HG03108 (cell line): Measurements from ENCODE around the gene SPATS2.

Source experiments
- ATAC-seq: cut with Tn5 transposase; IDR thresholded peaks from one replicate; pipeline ENCODE4 v1.9.1; 2021; ENCODE audit warnings: moderate library complexity; ENCODE audit not compliant: unreplicated experiment

Gene SPATS2

DNA sequence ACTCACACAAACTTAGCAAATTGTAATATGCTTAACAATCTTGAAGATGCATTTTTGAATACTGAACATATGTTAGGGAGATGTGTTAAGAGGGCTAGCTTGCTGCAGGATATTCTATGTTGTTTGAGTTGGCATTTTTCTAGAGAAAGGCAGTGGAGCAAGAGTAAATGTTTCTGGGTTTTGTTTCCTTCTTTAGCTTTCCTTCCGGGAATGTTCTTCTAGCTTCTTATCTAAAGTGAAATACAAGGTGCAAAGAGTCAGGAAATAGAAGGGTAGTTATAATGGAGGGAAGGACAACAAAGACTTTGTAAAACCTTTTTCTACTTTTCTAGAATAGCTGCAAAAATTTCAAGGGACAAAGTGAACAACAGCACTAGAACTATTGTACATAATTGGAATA lies 94.0 kb downstream of the SPATS2 start:
- ATAC-seq = no peak

- ATAC-seq = no peak
Measured at GRCh38 chr12:49462083-49462744, 95.0 kb downstream of the SPATS2 start.

DNA sequence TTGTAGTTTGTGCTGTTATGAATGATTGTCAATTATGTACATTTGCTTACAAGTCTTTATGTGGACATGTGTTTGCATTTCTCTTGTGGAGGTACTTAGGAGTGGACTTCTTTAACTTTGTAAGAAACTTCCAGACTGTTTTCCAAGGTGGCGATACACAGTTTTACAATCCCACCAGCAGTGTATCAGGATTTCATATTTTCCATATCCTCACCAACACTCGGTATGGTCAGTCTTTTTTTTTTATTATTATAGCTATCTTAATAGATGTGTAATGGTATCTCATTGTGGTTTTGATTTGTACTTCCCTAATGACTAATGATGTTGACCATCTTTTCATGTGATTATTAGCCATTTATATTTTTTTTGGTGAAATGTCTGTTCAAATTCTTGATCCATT lies 97.9 kb downstream of the SPATS2 start:
- ATAC-seq = no peak

DNA sequence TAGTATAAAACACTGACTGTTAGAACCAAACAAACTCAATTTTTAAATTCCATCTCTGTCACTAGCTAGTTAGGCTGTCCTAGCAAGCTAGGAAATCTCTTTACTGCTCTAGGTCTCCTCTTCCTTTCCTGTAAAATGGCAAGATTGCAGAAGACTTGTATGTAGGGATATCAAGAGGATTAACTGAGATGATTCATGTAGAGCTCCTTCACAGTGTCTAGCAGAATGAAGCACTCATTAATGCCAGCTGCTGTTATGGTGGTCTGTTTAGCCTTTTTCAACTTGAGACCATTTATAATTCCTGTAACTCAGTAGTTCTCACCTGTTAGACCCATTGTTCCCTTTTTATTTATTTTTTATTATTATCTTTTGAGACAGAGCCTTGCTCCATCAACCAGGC lies 103.7 kb downstream of the SPATS2 start:
- no peak for ATAC-seq

GRCh38 chr12:49471557-49471956 lies 104.3 kb downstream of the SPATS2 start:
- ATAC-seq = peak; percentile 77

GRCh38 chr12:49476091-49476490 lies 108.8 kb downstream of the SPATS2 start:
- ATAC-seq = no peak

- no peak for ATAC-seq
Measured at GRCh38 chr12:49478949-49479664, 111.8 kb downstream of the SPATS2 start.

GRCh38 chr12:49482095-49483051 lies 115.1 kb downstream of the SPATS2 start:
- ATAC-seq = no peak

DNA sequence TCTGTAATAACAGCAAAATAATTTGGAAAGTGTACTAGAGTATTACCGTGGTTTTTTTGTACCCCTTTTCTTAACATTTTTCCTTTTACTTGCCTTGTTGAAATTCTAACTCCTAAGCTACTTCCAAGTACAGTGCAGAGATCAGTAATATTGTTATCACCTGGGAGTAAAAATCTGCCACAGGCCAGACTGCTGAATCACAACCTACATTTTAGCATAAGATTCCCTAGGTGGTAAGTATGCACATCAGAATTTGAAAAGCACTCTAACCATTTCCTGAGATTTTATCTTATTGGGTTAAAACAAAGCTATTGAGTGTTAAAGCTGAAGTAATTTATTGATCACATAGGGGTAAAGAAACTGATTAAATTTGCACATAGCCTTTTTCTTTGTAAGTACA lies 116.4 kb downstream of the SPATS2 start:
- ATAC-seq = no peak

GRCh38 chr12:49487605-49488004 lies 120.3 kb downstream of the SPATS2 start:
- no peak for ATAC-seq

DNA sequence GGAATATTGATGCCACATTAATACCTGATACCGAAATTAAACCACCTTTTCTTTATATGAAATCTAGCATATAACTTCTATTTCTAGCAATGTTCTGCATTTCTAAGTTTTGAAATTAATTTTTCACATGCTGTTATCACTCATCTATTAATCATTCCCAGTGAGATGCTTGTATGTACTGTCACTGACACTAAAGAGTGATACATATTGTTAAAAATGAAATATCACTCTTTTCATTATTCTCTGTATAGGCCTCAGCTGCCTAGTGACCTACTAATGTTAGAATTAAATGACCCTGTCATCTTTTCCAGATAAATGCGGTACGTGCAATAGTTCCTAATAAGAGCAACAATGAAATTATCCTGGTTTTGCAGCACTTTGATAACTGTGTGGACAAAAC lies 121.9 kb downstream of the SPATS2 start:
- ATAC-seq = no peak

DNA sequence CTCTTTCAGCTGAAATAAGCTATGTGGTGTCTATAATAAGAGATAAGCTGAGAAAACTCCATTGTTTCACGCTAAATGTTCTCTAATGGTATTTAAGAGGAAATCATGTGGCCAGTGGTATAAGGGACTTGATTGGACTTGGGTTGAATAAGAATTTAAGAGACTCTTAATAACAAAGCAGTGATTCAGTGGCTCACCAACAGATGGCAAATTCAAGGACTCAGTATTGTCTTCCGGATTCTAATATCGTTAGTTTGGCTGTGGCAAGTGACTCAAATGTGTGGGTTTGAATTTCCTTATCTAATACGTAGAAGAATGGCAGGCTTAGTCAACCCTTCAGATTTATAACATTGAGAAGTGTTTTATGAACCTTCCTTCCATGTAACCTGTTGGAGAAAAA lies 122.5 kb downstream of the SPATS2 start:
- ATAC-seq = no peak

DNA sequence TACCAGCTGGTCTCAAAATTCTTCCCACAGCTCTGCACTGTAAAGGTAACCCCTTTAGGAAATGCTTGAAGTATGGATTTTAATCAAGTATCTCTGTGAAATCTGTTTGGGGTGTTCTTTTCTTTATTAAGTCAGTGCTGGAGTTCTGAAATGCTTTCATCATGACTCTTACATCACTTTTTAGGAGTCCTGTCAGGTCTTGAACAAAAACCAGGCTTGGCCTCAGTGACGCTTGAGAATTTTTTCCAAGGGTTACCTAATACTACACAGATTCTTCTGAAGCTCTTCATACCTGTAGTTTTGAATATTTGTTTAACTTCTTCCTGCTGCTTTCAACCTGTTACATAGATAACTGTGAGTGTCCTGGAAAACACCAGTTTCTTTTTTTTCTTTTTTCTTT lies 124.6 kb downstream of the SPATS2 start:
- no peak for ATAC-seq

DNA sequence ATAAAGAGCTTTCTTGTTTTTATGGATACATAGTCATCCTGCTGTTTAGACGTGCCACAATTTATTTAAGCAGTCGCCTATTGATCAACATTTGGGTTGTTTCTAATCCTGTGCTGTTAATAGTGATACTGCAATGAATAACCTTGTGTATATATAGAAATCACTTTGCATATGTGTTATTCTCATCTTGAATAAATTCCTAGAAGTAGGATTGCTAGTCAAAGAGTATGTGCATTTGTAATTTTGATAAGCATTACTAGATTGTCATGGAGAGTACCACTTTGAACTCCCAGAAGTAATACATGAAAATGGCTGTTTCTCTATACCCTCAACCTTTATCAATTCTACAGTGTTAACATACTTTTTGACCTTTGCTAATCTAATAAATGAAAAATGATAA lies 126.6 kb downstream of the SPATS2 start:
- ATAC-seq = no peak

GRCh38 chr12:49496417-49497360 lies 129.4 kb downstream of the SPATS2 start:
- ATAC-seq = no peak

- ATAC-seq = no peak
Measured at GRCh38 chr12:49501895-49502294, 134.6 kb downstream of the SPATS2 start.

DNA sequence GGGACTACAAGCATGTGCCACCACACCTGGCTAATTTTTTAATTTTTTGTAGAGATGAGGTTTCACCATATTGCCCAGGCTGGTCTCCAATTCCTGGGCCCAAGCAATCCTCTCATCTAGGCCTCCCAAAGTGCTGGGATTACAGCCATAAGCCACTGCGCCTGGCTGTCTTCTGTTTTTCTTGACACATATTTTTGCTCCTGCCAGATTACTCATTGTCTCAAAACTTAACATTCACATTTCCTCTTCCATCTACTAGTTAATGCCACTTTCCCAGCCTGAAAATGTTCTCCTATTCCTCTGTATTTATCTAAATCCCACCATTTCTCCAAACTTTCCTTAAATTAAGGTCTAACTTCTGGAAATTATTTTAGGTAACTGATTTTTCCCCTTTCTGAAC lies 135.3 kb downstream of the SPATS2 start:
- no peak for ATAC-seq

DNA sequence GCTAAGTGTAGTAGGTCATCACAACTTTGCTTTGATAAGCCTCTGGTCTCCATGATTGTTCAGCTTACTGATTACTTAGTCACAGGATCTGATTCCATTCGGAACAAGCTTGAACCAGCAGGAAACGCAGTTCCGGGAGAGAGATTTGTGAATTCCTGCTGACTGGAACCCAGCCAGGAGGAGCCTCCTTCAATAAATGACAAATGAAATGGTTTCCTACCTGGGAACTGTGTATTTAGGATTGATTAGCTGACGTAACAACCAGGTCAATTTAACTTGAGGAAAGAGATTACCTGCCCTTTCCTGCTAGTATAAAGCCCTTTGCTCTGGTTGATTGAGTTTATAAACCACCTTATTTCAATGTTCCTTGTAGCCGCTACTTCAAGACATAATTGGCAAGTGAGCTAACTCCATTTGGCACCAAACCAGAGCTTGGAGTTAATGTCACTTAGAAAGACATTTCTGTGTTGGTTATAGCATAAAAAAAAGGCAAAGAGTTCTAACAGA lies 136.5 kb downstream of the SPATS2 start:
- ATAC-seq = no peak

- no peak for ATAC-seq
Measured at GRCh38 chr12:49505672-49506071, 138.4 kb downstream of the SPATS2 start.

DNA sequence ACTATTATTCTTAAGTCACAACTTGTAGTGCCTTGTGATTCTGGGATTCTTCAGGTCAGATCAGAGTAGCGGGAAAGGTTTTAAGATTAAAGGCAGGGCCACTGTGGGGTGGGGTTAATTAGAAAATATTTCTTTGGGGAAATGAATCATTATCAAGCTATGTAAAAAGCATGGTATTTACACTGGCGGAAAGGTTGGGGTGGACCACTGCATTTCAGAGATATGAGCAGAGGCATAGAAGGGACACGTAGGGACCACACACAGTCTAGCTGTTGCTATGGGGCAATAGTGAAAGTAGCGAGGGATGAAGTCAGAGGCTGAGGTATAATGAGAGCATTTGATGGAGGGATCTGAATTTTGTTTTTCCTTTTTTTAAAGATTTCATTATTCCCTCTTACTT lies 139.9 kb downstream of the SPATS2 start:
- no peak for ATAC-seq
